IPS DF 6.9 (cell line): ENCODE data around the gene DSP.

Source experiments
- DNase-seq: peaks from one replicate; pipeline ENCODE4 v3.0.0-alpha.2; 2013; ENCODE audit warnings: low read depth, low spot score
- H3K27ac ChIP-seq: one replicate; pipeline ENCODE4 v1.5.1; 2013; ENCODE audit warnings: low read length, control low read depth
- H3K27me3 ChIP-seq: 2 replicates; pipeline ENCODE4 v1.6.1; 2013; ENCODE audit warnings: mild to moderate bottlenecking, low read length; ENCODE audit not compliant: control insufficient read depth, insufficient read depth
- H3K36me3 ChIP-seq: 2 replicates; pipeline ENCODE4 v1.6.1; 2013; ENCODE audit warnings: low read length; ENCODE audit not compliant: control insufficient read depth, insufficient read depth
- H3K4me1 ChIP-seq: 2 replicates; pipeline ENCODE4 v1.6.1; 2013; ENCODE audit warnings: low read length; ENCODE audit not compliant: control insufficient read depth, insufficient read depth
- H3K4me3 ChIP-seq: 2 replicates; pipeline ENCODE4 v1.5.1; 2013; ENCODE audit warnings: mild to moderate bottlenecking, low read length
- H3K9me3 ChIP-seq: 2 replicates; pipeline ENCODE4 v1.6.1; 2013; ENCODE audit warnings: low read length, inconsistent platforms; ENCODE audit not compliant: control insufficient read depth, insufficient read depth
- WGBS: extraction: QIAGEN DNeasy Blood & Tissue Kit; methylation state at CpG from one replicate; pipeline ENCODE4 v1.1.7; 2013; ENCODE audit warnings: mixed read lengths, missing lambda C conversion rate; ENCODE audit not compliant: insufficient read length, insufficient coverage; 5-methylcytosine and 5-hydroxymethylcytosine counted together

The DSP gene

GRCh38 chr6:7621761-7622160 is 80.3 kb downstream of the DSP start:
- H3K4me1 ChIP-seq, result no peaks in the 10 kb centered on the region
- no CpG with 5 or more reads among the region's 5 CpGs for WGBS
- H3K27me3 ChIP-seq, result no peaks in the 10 kb centered on the region
- no peak overlapping the region for H3K4me3 ChIP-seq
- no peak overlapping the region for H3K27ac ChIP-seq
- H3K36me3 ChIP-seq, result no peaks in the 10 kb centered on the region
- no peaks in the 10 kb centered on the region for H3K9me3 ChIP-seq
- no peak for DNase-seq

GRCh38 chr6:7624796-7625710 is 83.6 kb downstream of the DSP start:
- WGBS, result no CpG with 5 or more reads among the region's 4 CpGs

GRCh38 chr6:7628479-7628878 is 87.0 kb downstream of the DSP start:
- H3K27me3 ChIP-seq, result no peaks in the 10 kb centered on the region
- H3K9me3 ChIP-seq, result no peaks in the 10 kb centered on the region
- 100% methylated on average over 1 of the region's 2 CpGs for WGBS
- H3K4me1 ChIP-seq, result no peaks in the 10 kb centered on the region
- no peak overlapping the region for H3K4me3 ChIP-seq
- no peak overlapping the region for H3K27ac ChIP-seq
- no peaks in the 10 kb centered on the region for H3K36me3 ChIP-seq
- DNase-seq, result no peak

More at GRCh38 chr6:7624796-7625710, 83.6 kb downstream of the DSP start:
- H3K36me3 ChIP-seq, result no peaks in the 10 kb centered on the region
- H3K27ac ChIP-seq, result no peak overlapping the region
- no peaks in the 10 kb centered on the region for H3K27me3 ChIP-seq
- no peaks in the 10 kb centered on the region for H3K4me1 ChIP-seq
- no peak for DNase-seq
- H3K4me3 ChIP-seq, result no peak overlapping the region
- no peaks in the 10 kb centered on the region for H3K9me3 ChIP-seq

GRCh38 chr6:7628909-7629308 is 87.4 kb downstream of the DSP start:
- Histone ChIP-seq H3K27ac (no peak overlapping the region), H3K36me3 (no peaks in the 10 kb centered on the region), H3K4me3 (no peak overlapping the region), H3K9me3 (no peaks in the 10 kb centered on the region), H3K4me1 (no peaks in the 10 kb centered on the region), H3K27me3 (no peaks in the 10 kb centered on the region)
- DNase-seq, result no peak
- WGBS, result no CpG with 5 or more reads among the region's 11 CpGs

GRCh38 chr6:7629321-7629720 is 87.8 kb downstream of the DSP start:
- H3K9me3 ChIP-seq, result no peaks in the 10 kb centered on the region
- no peak overlapping the region for H3K27ac ChIP-seq
- no peaks in the 10 kb centered on the region for H3K4me1 ChIP-seq
- DNase-seq, result no peak
- H3K4me3 ChIP-seq, result no peak overlapping the region
- no peaks in the 10 kb centered on the region for H3K36me3 ChIP-seq
- no peaks in the 10 kb centered on the region for H3K27me3 ChIP-seq
- no CpG with 5 or more reads among the region's 2 CpGs for WGBS

GRCh38 chr6:7630792-7631191 is 89.3 kb downstream of the DSP start:
- Histone ChIP-seq H3K27ac (no peak overlapping the region), H3K4me3 (no peak overlapping the region), H3K36me3 (no peaks in the 10 kb centered on the region), H3K4me1 (no peaks in the 10 kb centered on the region), H3K9me3 (no peaks in the 10 kb centered on the region), H3K27me3 (no peaks in the 10 kb centered on the region)
- DNase-seq, result no peak
- WGBS, result no CpG with 5 or more reads among the region's 5 CpGs

GRCh38 chr6:7631466-7631865 is 90.0 kb downstream of the DSP start:
- Histone ChIP-seq H3K27ac (no peak overlapping the region), H3K4me1 (no peaks in the 10 kb centered on the region), H3K36me3 (no peaks in the 10 kb centered on the region), H3K27me3 (no peaks in the 10 kb centered on the region), H3K9me3 (no peaks in the 10 kb centered on the region), H3K4me3 (no peak overlapping the region)
- WGBS, result no CpG with 5 or more reads among the region's 5 CpGs
- no peak for DNase-seq

GRCh38 chr6:7632501-7633290 is 91.2 kb downstream of the DSP start:
- no peak for DNase-seq
- WGBS, result no CpG with 5 or more reads among the region's 9 CpGs
- Histone ChIP-seq H3K9me3 (no peaks in the 10 kb centered on the region), H3K36me3 (no peaks in the 10 kb centered on the region), H3K27me3 (no peaks in the 10 kb centered on the region), H3K4me3 (no peak overlapping the region), H3K27ac (no peak overlapping the region), H3K4me1 (no peaks in the 10 kb centered on the region)

GRCh38 chr6:7633361-7633760 is 91.9 kb downstream of the DSP start:
- no peak overlapping the region for H3K27ac ChIP-seq
- H3K4me1 ChIP-seq, result no peaks in the 10 kb centered on the region
- no peaks in the 10 kb centered on the region for H3K27me3 ChIP-seq
- H3K4me3 ChIP-seq, result no peak overlapping the region
- H3K36me3 ChIP-seq, result no peaks in the 10 kb centered on the region
- no CpG with 5 or more reads among the region's 4 CpGs for WGBS
- no peak for DNase-seq
- H3K9me3 ChIP-seq, result no peaks in the 10 kb centered on the region

GRCh38 chr6:7636151-7636550 is 94.7 kb downstream of the DSP start:
- Histone ChIP-seq H3K9me3 (no peaks in the 10 kb centered on the region), H3K36me3 (no peaks in the 10 kb centered on the region), H3K27me3 (no peaks in the 10 kb centered on the region), H3K4me3 (no peak overlapping the region), H3K27ac (no peak overlapping the region), H3K4me1 (no peaks in the 10 kb centered on the region)
- no CpG with 5 or more reads among the region's 1 CpG for WGBS
- DNase-seq, result no peak
